Stimulated activated naive CD8-positive, alpha-beta T cell treated with anti-CD3 and anti-CD28 coated beads, Interleukin-15, Interleukin-2, amounts not matched to agents 100 U/mL and 50 U/mL, for 24 hours (primary cell): Measurements from ENCODE around the gene OR2V2.
"Not testable (repeated sequence)": the region's sequence is repeated elsewhere in the genome, so short reads cannot be mapped to it uniquely, and the experiment has no call there.

Source experiments
- ATAC-seq: fragments of 150-1000 bp; cut with Tn5 transposase; one replicate; pipeline ENCODE4 v1.10.0; 2021
- DNase-seq: peaks from one replicate; pipeline ENCODE4 v3.0.0; 2021

The OR2V2 gene, protein sequence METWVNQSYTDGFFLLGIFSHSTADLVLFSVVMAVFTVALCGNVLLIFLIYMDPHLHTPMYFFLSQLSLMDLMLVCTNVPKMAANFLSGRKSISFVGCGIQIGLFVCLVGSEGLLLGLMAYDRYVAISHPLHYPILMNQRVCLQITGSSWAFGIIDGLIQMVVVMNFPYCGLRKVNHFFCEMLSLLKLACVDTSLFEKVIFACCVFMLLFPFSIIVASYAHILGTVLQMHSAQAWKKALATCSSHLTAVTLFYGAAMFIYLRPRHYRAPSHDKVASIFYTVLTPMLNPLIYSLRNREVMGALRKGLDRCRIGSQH

GRCh38 chr5:181146927-181147636 lies at the start of gene OR2V2:
TSS of gene OR2V2 (plus strand) at chr5:181147586. CDS start at chr5:181154943, 7,357 bp downstream.
- not testable (repeated sequence) for ATAC-seq, DNase-seq

GRCh38 chr5:181097759-181098491 lies 49.5 kb upstream of the OR2V2 start:
- DNase-seq, ATAC-seq: not testable (repeated sequence)

GRCh38 chr5:181098762-181099601 lies 48.4 kb upstream of the OR2V2 start:
- no peak for ATAC-seq
- no peak for DNase-seq

DNA sequence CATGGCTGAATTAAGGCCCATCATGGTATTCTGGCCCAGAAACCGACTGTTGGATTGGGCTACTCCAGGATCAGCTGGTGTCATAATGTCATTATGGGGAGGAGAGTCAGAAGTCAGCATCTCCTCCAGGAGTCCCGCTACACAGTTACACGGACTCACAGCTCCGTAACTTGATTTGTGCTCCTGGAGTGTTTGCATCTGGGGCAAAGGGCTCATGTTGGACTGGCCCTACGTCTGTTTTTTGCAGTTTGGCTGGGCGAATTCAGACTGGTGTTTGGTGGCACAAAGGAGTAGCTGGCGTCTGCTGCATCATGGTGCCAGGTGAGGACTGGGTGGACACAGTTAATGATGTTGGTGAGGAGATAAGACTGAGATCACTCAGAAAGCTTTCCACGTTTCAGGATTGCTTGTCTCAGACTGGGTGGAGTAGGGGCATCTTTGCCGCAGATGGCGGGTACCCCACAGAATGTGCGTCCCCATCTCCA lies 47.7 kb upstream of the OR2V2 start:
- ATAC-seq, result no peak

DNA sequence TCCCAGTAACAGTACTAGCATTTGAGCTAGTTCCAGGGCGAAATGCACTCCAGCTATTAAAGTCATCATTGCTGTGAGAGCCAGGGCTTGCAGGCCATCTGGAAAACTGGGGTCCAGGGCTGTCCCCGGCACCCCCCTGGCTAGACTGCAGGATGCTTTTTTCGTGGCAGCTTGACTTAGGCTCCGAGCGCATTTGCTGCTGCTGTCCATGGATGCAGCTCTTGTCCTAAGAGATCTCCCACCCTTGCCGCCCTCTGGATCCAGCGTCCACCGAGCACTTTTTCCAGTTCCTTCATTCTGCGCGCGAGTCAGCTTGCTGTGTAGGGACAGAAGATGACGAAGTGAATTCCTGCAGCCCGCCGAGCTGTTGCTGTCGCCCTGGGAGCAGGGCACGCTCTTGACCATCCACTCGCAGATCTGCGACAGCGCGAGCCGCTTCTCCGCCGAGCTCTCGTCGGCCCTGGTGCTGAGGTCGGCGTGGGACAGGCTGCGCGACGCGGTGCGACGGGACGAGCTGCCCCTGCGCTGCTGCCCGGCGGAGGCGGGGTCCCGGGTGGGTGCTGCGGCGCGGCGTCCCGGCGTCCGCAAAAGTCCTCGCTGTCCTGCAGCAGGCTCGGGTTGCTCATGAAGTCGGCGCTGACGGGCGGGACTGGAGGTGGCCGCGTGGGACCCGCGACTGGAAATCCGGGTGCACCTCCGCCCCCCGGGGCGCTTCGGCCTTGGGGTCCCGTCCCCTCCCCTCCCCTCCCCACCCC lies 47.1 kb upstream of the OR2V2 start:
- no peak for ATAC-seq

More for the DNA sequence above, 47.7 kb upstream of the OR2V2 start:
- no peak for DNase-seq

GRCh38 chr5:181101030-181101641 lies 46.2 kb upstream of the OR2V2 start:
- not testable (repeated sequence) for DNase-seq, ATAC-seq

More for the DNA sequence above, 47.1 kb upstream of the OR2V2 start:
- no peak for DNase-seq

GRCh38 chr5:181101930-181102674 lies 45.3 kb upstream of the OR2V2 start:
- not testable (repeated sequence) for DNase-seq
- ATAC-seq, result peak; percentile 77

DNA sequence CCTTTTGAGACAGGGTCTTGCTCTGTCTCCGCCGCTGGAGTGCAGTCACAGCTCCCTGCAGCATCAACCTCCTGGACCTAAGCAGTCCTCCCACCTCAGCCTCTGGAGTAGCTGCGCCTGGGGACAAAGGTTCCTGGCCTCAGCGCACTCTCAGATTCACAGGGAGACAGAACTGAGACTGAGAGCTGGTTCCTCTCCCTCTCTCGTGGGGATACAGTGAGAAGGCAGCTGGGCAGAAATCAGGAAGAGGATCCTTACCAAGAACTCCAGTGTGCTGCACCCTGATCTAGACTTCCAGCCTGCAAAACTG lies 43.2 kb upstream of the OR2V2 start:
- DNase-seq, ATAC-seq: not testable (repeated sequence)

GRCh38 chr5:181104606-181105390 lies 42.6 kb upstream of the OR2V2 start:
- ATAC-seq, DNase-seq: not testable (repeated sequence)

GRCh38 chr5:181105391-181106025 lies 41.9 kb upstream of the OR2V2 start:
- ATAC-seq (no peak), DNase-seq (no peak)

DNA sequence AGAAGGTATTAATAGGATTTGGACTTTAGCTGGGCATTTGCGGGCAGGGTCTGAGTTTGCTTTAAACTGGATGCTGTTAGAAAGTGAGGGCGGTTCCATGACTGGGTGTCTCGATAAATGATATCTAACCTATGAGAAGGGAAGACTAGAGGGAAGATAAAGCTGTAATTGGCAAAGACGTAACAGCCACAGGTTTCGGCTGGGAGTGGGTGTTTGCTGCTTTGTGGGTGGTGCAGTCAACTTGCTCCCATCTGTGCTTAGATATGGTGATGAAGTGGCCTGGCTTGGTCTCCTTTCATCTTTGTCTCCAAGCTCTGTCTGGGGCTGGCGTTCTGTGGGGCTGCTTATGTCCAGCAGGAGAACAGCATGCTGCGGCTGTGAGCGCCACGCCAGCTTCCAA lies 39.7 kb upstream of the OR2V2 start:
- no peak for ATAC-seq
- DNase-seq, result no peak

DNA sequence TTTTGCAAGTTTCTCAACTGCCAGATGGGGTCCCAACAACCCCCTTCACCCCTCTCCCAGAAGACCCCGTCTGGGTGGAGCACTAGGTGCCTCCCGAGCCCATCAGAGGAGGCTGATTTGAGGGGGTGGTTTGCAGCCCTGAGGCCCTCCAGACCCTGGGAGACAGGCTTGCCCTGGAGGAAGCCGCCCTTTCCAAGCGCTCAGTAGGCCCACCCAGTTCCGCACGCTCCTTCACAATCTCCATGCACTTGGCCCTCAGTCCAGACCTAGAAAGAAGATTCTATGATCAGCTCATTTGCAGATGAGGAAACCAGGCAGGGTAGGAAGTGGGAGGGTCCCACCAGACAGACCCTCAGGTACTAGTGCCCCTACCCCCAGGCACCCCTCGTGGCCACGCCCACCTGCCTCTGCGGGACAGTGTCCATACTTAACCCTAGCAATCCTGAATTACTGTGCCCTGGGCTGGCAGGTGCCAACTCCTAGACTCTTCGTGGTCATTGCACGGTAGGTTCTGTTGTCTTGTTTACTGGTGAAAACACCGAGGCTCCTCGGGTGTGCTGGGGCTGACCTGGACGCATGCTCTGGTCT lies 38.7 kb upstream of the OR2V2 start:
- ATAC-seq (no peak), DNase-seq (no peak)

DNA sequence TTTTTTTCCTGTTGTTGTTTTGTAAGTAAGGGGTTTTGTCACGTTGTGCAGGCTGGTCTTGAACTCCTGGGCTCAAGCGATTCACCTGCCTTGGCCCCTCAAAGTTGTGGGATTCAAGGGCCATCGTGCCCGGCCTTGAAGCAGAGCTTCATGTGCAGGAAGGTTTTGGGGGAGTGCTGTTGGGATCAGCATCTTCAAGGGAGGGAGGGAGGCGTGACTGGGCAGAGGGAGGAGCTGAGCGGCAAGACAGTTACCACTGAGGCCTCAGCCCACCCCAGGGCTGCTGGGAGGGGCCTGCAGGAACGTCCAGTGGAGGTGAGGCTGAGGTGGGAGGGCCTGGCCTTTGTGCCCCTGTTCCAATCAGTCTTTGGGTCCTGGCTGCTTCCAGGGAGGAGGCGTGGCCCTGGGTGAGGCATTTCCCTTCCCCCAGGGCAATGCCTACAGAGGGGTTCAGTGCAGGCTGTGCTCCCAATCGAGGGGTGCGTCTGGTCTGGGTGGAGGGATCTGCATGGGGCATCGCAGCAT lies 37.8 kb upstream of the OR2V2 start:
- no peak for ATAC-seq
- no peak for DNase-seq

GRCh38 chr5:181111010-181111409 lies 36.4 kb upstream of the OR2V2 start:
- no peak for DNase-seq
- ATAC-seq, result no peak

DNA sequence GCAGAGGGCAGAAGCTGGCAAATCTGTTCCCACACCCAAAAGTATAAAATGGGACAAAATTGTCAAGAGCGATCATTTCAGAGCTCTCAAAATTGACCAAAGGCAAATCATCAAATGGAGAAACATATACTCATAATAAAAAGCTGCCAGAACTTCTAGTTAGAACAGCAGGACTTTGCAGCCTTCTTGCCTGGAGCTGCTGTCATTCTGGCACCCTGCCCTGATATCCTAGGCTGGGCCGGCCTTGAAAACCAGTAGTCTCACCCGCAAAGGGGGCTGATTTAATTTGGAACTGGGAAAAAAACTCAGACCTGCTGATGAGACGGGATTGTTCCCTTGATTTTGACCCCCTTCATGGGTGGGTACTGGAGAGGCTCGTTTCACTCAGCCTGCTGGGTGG lies 34.9 kb upstream of the OR2V2 start:
- DNase-seq, result no peak
- ATAC-seq, result no peak

DNA sequence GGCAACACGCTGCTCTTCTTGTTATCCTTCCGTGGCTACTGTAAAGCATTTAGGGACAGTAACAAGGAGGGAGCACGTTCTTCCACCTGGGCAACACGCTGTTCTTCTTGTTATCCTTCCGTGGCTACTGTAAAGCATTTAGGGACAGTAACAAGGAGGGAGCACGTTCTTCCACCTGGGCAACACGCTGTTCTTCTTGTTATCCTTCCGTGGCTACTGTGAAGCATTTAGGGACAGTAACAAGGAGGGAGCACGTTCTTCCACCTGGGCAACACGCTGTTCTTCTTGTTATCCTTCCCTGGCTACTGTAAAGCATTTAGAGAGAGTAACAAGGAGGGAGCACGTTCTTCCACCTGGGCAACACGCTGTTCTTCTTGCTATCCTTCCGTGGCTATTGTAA lies 33.8 kb upstream of the OR2V2 start:
- not testable (repeated sequence) for DNase-seq, ATAC-seq

DNA sequence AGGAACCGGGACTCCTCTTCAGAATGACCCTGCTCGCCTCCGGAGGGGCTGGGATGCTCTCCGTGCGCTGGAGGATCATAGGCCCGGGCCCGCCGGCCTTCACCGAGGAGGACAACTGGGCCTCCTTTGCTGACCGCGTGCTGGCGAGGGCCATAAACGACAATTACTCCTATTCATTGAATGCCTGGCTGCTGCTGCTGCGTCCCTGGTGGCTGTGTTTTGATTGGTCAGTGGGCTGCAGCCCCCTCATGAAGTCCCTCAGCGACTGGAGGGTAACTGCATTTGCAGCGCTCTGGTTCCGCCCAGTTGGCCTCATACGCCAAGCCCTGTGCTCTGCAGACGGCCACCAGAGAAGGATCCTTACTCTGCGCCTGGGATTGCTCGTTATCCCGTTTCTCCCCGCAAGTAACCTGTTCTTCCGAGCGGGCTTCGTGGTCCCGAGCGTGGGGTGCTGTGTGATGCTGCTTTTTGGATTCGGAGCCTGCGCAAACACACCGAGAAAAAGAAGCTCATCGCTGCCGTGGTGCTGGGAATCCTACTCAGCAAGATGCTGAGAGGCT lies 33.0 kb upstream of the OR2V2 start:
- DNase-seq (no peak), ATAC-seq (no peak)
